PC-9 (cell line): ENCODE data around the gene GRM3.

Experiments
- CTCF ChIP-seq: fragments of 200-600 bp; sonication (generic); conservative IDR thresholded peaks from 2 replicates; pipeline ENCODE4 v1.6.1; 2017; ENCODE audit warnings: mixed run types, antibody characterized with exemption, mild to moderate bottlenecking, moderate library complexity
- EZH2 ChIP-seq: fragments of 200-600 bp; sonication (generic); IDR thresholded peaks from 2 replicates; pipeline ENCODE4 v1.8.0; 2017; ENCODE audit warnings: antibody characterized with exemption, low read depth

- no peak for TF ChIP-seq CTCF
- no peak for TF ChIP-seq EZH2
These were observed 90.1 kb downstream of the GRM3 start for GRCh38 chr7:86733783-86734182.
